ENCODE data around the gene EXTL2. TPM values are rescaled to one million over a fixed set of nuclear protein-coding genes. Genes with fewer than 3 reads are reported as not detected.

The EXTL2 gene
- total and polyA plus RNA-seq, 2 experiments from 2014 or later, result 45.3 to 45.4 TPM

- H3K27ac ChIP-seq (ENCODE audit: low read depth), result no peak overlapping the region
- H3K4me1 Mint-ChIP-seq, result peaks cover 9% of the 10 kb centered on the region
- ATAC-seq, result no peak
- H3K27ac Mint-ChIP-seq, result no peak overlapping the region
- no peaks in the 10 kb centered on the region for H4K20me1 ChIP-seq (replicated peaks; ENCODE audit: insufficient read depth)
- no peak for DNase-seq (ENCODE audit: low spot score)
- H3K36me3 ChIP-seq (ENCODE audit: insufficient read depth), result no peaks in the 10 kb centered on the region
- no peak overlapping the region for H3K4me2 ChIP-seq
- no peak overlapping the region for H2AFZ ChIP-seq
- no peak overlapping the region for H3K4me3 Mint-ChIP-seq
- no peak for TF ChIP-seq EZH2 (IDR thresholded peaks at IDR 0.05; ENCODE audit: low read depth, unreplicated experiment)
- TF ChIP-seq ETS1 (IDR thresholded peaks at IDR 0.05), result no peak
- no peak for TF ChIP-seq NANOG (IDR thresholded peaks at IDR 0.05; ENCODE audit: borderline replicate concordance)
- no peak for TF ChIP-seq ZNF114 (CRISPR knock-in tag; IDR thresholded peaks at IDR 0.05)
- no peak for TF ChIP-seq ZNF331 (CRISPR knock-in tag; IDR thresholded peaks at IDR 0.05; ENCODE audit: low read depth)
- no peak for TF ChIP-seq POLR2AphosphoS5 (IDR thresholded peaks at IDR 0.05; ENCODE audit: low read depth)
- TF ChIP-seq STAT1 (IDR thresholded peaks at IDR 0.05; ENCODE audit: unreplicated experiment), result no peak
- TF ChIP-seq, protein P1, sequence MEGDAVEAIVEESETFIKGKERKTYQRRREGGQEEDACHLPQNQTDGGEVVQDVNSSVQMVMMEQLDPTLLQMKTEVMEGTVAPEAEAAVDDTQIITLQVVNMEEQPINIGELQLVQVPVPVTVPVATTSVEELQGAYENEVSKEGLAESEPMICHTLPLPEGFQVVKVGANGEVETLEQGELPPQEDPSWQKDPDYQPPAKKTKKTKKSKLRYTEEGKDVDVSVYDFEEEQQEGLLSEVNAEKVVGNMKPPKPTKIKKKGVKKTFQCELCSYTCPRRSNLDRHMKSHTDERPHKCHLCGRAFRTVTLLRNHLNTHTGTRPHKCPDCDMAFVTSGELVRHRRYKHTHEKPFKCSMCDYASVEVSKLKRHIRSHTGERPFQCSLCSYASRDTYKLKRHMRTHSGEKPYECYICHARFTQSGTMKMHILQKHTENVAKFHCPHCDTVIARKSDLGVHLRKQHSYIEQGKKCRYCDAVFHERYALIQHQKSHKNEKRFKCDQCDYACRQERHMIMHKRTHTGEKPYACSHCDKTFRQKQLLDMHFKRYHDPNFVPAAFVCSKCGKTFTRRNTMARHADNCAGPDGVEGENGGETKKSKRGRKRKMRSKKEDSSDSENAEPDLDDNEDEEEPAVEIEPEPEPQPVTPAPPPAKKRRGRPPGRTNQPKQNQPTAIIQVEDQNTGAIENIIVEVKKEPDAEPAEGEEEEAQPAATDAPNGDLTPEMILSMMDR (conservative IDR thresholded peaks at IDR 0.05; ENCODE audit: low read depth in 2 of 2), result no peak
- no peak for TF ChIP-seq EZH2phosphoT487 (IDR thresholded peaks at IDR 0.05; ENCODE audit: unreplicated experiment)
- TF ChIP-seq CREB1 (CRISPR knock-in tag; IDR thresholded peaks at IDR 0.05; ENCODE audit: low read depth), result no peak
- TF ChIP-seq, protein P2, sequence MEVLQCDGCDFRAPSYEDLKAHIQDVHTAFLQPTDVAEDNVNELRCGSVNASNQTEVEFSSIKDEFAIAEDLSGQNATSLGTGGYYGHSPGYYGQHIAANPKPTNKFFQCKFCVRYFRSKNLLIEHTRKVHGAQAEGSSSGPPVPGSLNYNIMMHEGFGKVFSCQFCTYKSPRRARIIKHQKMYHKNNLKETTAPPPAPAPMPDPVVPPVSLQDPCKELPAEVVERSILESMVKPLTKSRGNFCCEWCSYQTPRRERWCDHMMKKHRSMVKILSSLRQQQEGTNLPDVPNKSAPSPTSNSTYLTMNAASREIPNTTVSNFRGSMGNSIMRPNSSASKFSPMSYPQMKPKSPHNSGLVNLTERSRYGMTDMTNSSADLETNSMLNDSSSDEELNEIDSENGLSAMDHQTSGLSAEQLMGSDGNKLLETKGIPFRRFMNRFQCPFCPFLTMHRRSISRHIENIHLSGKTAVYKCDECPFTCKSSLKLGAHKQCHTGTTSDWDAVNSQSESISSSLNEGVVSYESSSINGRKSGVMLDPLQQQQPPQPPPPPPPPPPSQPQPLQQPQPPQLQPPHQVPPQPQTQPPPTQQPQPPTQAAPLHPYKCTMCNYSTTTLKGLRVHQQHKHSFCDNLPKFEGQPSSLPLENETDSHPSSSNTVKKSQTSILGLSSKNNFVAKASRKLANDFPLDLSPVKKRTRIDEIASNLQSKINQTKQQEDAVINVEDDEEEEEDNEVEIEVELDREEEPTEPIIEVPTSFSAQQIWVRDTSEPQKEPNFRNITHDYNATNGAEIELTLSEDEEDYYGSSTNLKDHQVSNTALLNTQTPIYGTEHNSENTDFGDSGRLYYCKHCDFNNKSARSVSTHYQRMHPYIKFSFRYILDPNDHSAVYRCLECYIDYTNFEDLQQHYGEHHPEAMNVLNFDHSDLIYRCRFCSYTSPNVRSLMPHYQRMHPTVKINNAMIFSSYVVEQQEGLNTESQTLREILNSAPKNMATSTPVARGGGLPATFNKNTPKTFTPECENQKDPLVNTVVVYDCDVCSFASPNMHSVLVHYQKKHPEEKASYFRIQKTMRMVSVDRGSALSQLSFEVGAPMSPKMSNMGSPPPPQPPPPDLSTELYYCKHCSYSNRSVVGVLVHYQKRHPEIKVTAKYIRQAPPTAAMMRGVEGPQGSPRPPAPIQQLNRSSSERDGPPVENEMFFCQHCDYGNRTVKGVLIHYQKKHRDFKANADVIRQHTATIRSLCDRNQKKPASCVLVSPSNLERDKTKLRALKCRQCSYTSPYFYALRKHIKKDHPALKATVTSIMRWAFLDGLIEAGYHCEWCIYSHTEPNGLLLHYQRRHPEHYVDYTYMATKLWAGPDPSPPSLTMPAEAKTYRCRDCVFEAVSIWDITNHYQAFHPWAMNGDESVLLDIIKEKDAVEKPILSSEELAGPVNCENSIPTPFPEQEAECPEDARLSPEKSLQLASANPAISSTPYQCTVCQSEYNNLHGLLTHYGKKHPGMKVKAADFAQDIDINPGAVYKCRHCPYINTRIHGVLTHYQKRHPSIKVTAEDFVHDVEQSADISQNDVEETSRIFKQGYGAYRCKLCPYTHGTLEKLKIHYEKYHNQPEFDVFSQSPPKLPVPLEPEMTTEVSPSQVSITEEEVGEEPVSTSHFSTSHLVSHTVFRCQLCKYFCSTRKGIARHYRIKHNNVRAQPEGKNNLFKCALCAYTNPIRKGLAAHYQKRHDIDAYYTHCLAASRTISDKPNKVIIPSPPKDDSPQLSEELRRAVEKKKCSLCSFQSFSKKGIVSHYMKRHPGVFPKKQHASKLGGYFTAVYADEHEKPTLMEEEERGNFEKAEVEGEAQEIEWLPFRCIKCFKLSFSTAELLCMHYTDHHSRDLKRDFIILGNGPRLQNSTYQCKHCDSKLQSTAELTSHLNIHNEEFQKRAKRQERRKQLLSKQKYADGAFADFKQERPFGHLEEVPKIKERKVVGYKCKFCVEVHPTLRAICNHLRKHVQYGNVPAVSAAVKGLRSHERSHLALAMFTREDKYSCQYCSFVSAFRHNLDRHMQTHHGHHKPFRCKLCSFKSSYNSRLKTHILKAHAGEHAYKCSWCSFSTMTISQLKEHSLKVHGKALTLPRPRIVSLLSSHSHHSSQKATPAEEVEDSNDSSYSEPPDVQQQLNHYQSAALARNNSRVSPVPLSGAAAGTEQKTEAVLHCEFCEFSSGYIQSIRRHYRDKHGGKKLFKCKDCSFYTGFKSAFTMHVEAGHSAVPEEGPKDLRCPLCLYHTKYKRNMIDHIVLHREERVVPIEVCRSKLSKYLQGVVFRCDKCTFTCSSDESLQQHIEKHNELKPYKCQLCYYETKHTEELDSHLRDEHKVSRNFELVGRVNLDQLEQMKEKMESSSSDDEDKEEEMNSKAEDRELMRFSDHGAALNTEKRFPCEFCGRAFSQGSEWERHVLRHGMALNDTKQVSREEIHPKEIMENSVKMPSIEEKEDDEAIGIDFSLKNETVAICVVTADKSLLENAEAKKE (CRISPR knock-in tag; IDR thresholded peaks at IDR 0.05), result no peak
- TF ChIP-seq JUNB (IDR thresholded peaks at IDR 0.05; ENCODE audit: unreplicated experiment), result no peak
- no peak for TF ChIP-seq REST (IDR thresholded peaks at IDR 0.05; ENCODE audit: unreplicated experiment)
- no peaks in the 10 kb centered on the region for H3K27me3 ChIP-seq (ENCODE audit: insufficient read depth)
- no peak overlapping the region for H3K4me3 ChIP-seq
- no peaks in the 10 kb centered on the region for H3K27me3 Mint-ChIP-seq (ENCODE audit: insufficient read depth, low read depth, poor library complexity)
- no peaks in the 10 kb centered on the region for H3K79me2 ChIP-seq (replicated peaks; ENCODE audit: insufficient read depth)
- H3K4me1 ChIP-seq (ENCODE audit: insufficient read depth), result no peaks in the 10 kb centered on the region
- peaks cover 4% of the 10 kb centered on the region; the same call in 1 of the 2 replicates for H3K9me2 ChIP-seq (ENCODE audit: insufficient read depth)
- no peaks in the 10 kb centered on the region for H3K9me3 Mint-ChIP-seq
- no peaks in the 10 kb centered on the region for H3F3A ChIP-seq (replicated peaks; ENCODE audit: low read depth)
- no peaks in the 10 kb centered on the region for H3K36me3 Mint-ChIP-seq (ENCODE audit: low read depth)
Observed at GRCh38 chr1:100862591-100862990, 32.1 kb downstream of the EXTL2 start.
